Measurements from ENCODE around the gene TNNT3.

DNA sequence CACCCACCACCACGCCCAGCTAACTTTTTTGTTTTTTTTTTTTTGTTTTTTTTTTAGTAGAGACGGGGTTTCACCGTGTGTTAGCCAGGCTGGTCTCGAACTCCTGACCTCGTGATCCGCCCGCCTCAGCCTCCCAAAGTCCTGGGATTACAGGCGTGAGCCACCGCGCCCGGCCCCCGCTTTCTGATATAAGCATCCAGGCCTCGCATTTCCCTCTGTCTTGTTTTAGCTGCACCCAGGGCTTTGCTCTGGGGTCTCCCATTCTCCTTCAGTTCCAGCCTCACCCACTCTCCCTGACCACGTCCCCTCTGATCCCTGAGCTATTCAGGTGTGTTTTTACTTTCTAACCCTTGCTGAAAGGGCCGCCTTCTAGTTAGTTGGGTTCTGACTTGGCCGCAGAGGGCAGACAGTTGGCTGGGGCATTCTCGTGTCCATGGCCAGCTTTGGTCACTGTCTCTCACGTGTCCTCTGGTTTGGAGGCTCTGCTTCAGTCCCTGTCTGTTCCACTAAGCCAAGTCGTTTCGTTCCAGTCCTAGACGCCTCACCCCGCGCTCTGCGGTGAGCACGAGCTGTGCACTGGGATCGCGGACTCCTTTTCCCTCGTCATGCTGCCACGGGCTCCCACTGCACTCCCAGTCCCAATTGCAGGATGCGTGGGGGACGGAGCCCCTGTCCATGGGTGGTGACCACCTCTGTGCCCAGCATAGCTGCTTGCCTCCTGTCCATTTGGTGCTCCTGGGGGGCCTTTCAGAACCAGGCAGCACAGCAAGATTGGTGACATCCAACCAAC is 6.0 kb upstream of the TNNT3 start:
- TF ChIP-seq, protein P1, sequence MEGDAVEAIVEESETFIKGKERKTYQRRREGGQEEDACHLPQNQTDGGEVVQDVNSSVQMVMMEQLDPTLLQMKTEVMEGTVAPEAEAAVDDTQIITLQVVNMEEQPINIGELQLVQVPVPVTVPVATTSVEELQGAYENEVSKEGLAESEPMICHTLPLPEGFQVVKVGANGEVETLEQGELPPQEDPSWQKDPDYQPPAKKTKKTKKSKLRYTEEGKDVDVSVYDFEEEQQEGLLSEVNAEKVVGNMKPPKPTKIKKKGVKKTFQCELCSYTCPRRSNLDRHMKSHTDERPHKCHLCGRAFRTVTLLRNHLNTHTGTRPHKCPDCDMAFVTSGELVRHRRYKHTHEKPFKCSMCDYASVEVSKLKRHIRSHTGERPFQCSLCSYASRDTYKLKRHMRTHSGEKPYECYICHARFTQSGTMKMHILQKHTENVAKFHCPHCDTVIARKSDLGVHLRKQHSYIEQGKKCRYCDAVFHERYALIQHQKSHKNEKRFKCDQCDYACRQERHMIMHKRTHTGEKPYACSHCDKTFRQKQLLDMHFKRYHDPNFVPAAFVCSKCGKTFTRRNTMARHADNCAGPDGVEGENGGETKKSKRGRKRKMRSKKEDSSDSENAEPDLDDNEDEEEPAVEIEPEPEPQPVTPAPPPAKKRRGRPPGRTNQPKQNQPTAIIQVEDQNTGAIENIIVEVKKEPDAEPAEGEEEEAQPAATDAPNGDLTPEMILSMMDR (conservative IDR thresholded peaks at IDR 0.05): no peak
- TF ChIP-seq EZH2 (IDR thresholded peaks at IDR 0.05; ENCODE audit: low read depth): no peak
